ENCODE measurements around the gene RCN1. TPM values are rescaled to one million over a fixed set of nuclear protein-coding genes. Genes with fewer than 3 reads are reported as not detected.

Gene RCN1
- total RNA-seq, 1 donor from 2014 or later, result 167 TPM

GRCh38 chr11:32080361-32080980, 10.4 kb upstream of the RCN1 start:
- TF ChIP-seq CTCF (conservative IDR thresholded peaks at IDR 0.05), result no peak
- H3K4me3 Mint-ChIP-seq, result no peak overlapping the region
- DNase-seq (ENCODE audit: low read depth, low spot score), result no peak
- H3K4me1 Mint-ChIP-seq, result peaks cover 16% of the 10 kb centered on the region
- H3K27me3 Mint-ChIP-seq (ENCODE audit: low read depth), result no peaks in the 10 kb centered on the region
- H3K27ac Mint-ChIP-seq (ENCODE audit: unreplicated experiment), result no peak overlapping the region
- H3K9me3 Mint-ChIP-seq, result peaks cover 5% of the 10 kb centered on the region
- H3K36me3 Mint-ChIP-seq (ENCODE audit: low read depth), result no peaks in the 10 kb centered on the region

GRCh38 chr11:32081129-32081641, 9.7 kb upstream of the RCN1 start:
- peak overlapping the region; percentile 68 for H3K27ac Mint-ChIP-seq (ENCODE audit: unreplicated experiment)
- peaks cover 5% of the 10 kb centered on the region for H3K9me3 Mint-ChIP-seq
- peaks cover 16% of the 10 kb centered on the region for H3K4me1 Mint-ChIP-seq
- TF ChIP-seq CTCF (conservative IDR thresholded peaks at IDR 0.05), result no peak
- no peaks in the 10 kb centered on the region for H3K36me3 Mint-ChIP-seq (ENCODE audit: low read depth)
- no peak overlapping the region for H3K4me3 Mint-ChIP-seq
- H3K27me3 Mint-ChIP-seq (ENCODE audit: low read depth), result no peaks in the 10 kb centered on the region
- DNase-seq (ENCODE audit: low read depth, low spot score), result no peak

- no peak overlapping the region for H3K27ac Mint-ChIP-seq (ENCODE audit: unreplicated experiment)
- H3K4me1 Mint-ChIP-seq, result peaks cover 16% of the 10 kb centered on the region
- no peak for TF ChIP-seq CTCF (conservative IDR thresholded peaks at IDR 0.05)
- no peaks in the 10 kb centered on the region for H3K27me3 Mint-ChIP-seq (ENCODE audit: low read depth)
- peaks cover 5% of the 10 kb centered on the region for H3K9me3 Mint-ChIP-seq
- DNase-seq (ENCODE audit: low read depth, low spot score), result no peak
- H3K4me3 Mint-ChIP-seq, result no peak overlapping the region
- H3K36me3 Mint-ChIP-seq (ENCODE audit: low read depth), result no peaks in the 10 kb centered on the region
These were observed 9.0 kb upstream of the RCN1 start for GRCh38 chr11:32081901-32082300.

- Mint-ChIP-seq H3K27ac (ENCODE audit: unreplicated experiment) (no peak overlapping the region), H3K27me3 (ENCODE audit: low read depth) (no peaks in the 10 kb centered on the region), H3K4me3 (no peak overlapping the region), H3K4me1 (peaks cover 16% of the 10 kb centered on the region), H3K36me3 (ENCODE audit: low read depth) (no peaks in the 10 kb centered on the region), H3K9me3 (peaks cover 2% of the 10 kb centered on the region)
- no peak for TF ChIP-seq CTCF (conservative IDR thresholded peaks at IDR 0.05)
- no peak for DNase-seq (ENCODE audit: low read depth, low spot score)
These were observed 8.4 kb upstream of the RCN1 start for GRCh38 chr11:32082346-32082986.

GRCh38 chr11:32087597-32087996, 3.3 kb upstream of the RCN1 start:
- no peak overlapping the region for H3K27ac Mint-ChIP-seq (ENCODE audit: unreplicated experiment)

More at GRCh38 chr11:32087597-32087996, 3.3 kb upstream of the RCN1 start:
- Mint-ChIP-seq H3K4me1 (peaks cover 25% of the 10 kb centered on the region), H3K36me3 (ENCODE audit: low read depth) (no peaks in the 10 kb centered on the region), H3K9me3 (no peaks in the 10 kb centered on the region), H3K4me3 (peak overlapping the region; percentile 20), H3K27me3 (ENCODE audit: low read depth) (peaks cover 2% of the 10 kb centered on the region)
- DNase-seq (ENCODE audit: low read depth, low spot score), result no peak
- TF ChIP-seq CTCF (conservative IDR thresholded peaks at IDR 0.05), result no peak

Data from neural crest cell (in vitro differentiated cells).